Neural progenitor cell (in vitro differentiated cells): ENCODE results near the gene CKMT2. TPM values are rescaled to one million over a fixed set of nuclear protein-coding genes. Genes with fewer than 3 reads are reported as not detected.

Experiments used
- DNase-seq: peaks from one replicate; pipeline ENCODE4 v3.0.0-alpha.2; 2016; ENCODE audit warnings: low spot score
- H2AFZ ChIP-seq: fragments of 200-600 bp; sonication (generic); replicated peaks from 2 replicates; pipeline ENCODE4 v1.6.1; 2016; ENCODE audit warnings: antibody characterized with exemption
- H3F3A ChIP-seq: fragments of 200-600 bp; sonication (generic); 2 replicates; pipeline ENCODE4 v1.6.1; 2016; ENCODE audit warnings: antibody characterized with exemption, low read depth
- H3K27ac ChIP-seq: fragments of 200-600 bp; sonication (generic); 2 replicates; pipeline ENCODE4 v1.5.1; 2016; ENCODE audit warnings: mild to moderate bottlenecking
- H3K27me3 ChIP-seq: fragments of 200-600 bp; sonication (generic); 2 replicates; pipeline ENCODE4 v1.6.1; 2016; ENCODE audit warnings: mild to moderate bottlenecking, moderate library complexity
- H3K36me3 ChIP-seq: fragments of 200-600 bp; sonication (generic); 2 replicates; pipeline ENCODE4 v1.5.1; 2016
- H3K4me1 ChIP-seq: fragments of 200-600 bp; sonication (generic); 2 replicates; pipeline ENCODE4 v1.6.1; 2016; ENCODE audit warnings: mixed run types
- H3K4me2 ChIP-seq: fragments of 200-600 bp; sonication (generic); 2 replicates; pipeline ENCODE4 v1.6.1; 2016
- H3K4me3 ChIP-seq: fragments of 200-600 bp; sonication (generic); 2 replicates; pipeline ENCODE4 v1.5.1; 2016
- H3K79me2 ChIP-seq: fragments of 200-600 bp; sonication (generic); 2 replicates; pipeline ENCODE4 v1.6.1; 2016; ENCODE audit warnings: low read depth
- H3K9ac ChIP-seq: fragments of 200-600 bp; sonication (generic); 2 replicates; pipeline ENCODE4 v1.6.1; 2016
- H3K9me3 ChIP-seq: fragments of 200-600 bp; sonication (generic); 2 replicates; pipeline ENCODE4 v1.5.1; 2016; ENCODE audit warnings: low read depth
- H4K20me1 ChIP-seq: fragments of 200-600 bp; sonication (generic); 2 replicates; pipeline ENCODE4 v1.6.1; 2016; ENCODE audit warnings: low read depth
- H3K27ac Mint-ChIP-seq: 3 replicates; pipeline ENCODE4 v1.8.0; 2021; ENCODE audit warnings: mixed read lengths
- H3K27me3 Mint-ChIP-seq: 2 replicates; pipeline ENCODE4 v1.8.0; 2022; ENCODE audit warnings: low read depth, mild to moderate bottlenecking, inconsistent platforms, moderate library complexity, mixed read lengths; ENCODE audit not compliant: insufficient read depth
- H3K36me3 Mint-ChIP-seq: 3 replicates; pipeline ENCODE4 v1.8.0; 2021; ENCODE audit warnings: mixed read lengths
- H3K4me1 Mint-ChIP-seq: 3 replicates; pipeline ENCODE4 v1.8.0; 2021; ENCODE audit warnings: mixed read lengths
- H3K4me3 Mint-ChIP-seq: 3 replicates; pipeline ENCODE4 v1.8.0; 2021; ENCODE audit warnings: mild to moderate bottlenecking, moderate library complexity, mixed read lengths
- H3K9me3 Mint-ChIP-seq: 3 replicates; pipeline ENCODE4 v1.8.0; 2020; ENCODE audit warnings: mixed read lengths
- CTCF ChIP-seq: fragments of 200-600 bp; sonication (generic); IDR thresholded peaks from 2 replicates; pipeline ENCODE4 v1.5.1; 2017; ENCODE audit warnings: antibody characterized with exemption, mild to moderate bottlenecking
- EZH2 ChIP-seq: fragments of 200-600 bp; sonication (generic); IDR thresholded peaks from 2 replicates; pipeline ENCODE4 v1.6.1; 2017; ENCODE audit warnings: antibody characterized with exemption, mild to moderate bottlenecking, moderate library complexity
- EZH2phosphoT487 ChIP-seq: fragments of 200-600 bp; sonication (generic); IDR thresholded peaks from 2 replicates; pipeline ENCODE4 v1.6.1; 2017; ENCODE audit warnings: antibody characterized with exemption
- total RNA-seq: library from RNA; depleted of rRNA; stranded (reverse); fragments of >200 nt; gene quantifications from 2 replicates; pipeline ENCODE4 v1.2.3, GENCODE V29; 2015; ENCODE audit warnings: low replicate concordance

The CKMT2 gene
- total RNA-seq, 1 donor from 2014 or later, result not detected

- Histone ChIP-seq H3K36me3 (no peaks in the 10 kb centered on the region), H3K9me3 (no peaks in the 10 kb centered on the region), H3K4me1 (peaks cover 4% of the 10 kb centered on the region), H3K27ac (no peak overlapping the region), H3K4me3 (no peak overlapping the region), H3K9ac (no peak overlapping the region), H2AFZ (no peak overlapping the region), H3F3A (no peaks in the 10 kb centered on the region), H3K79me2 (no peaks in the 10 kb centered on the region), H3K4me2 (no peak overlapping the region), H3K27me3 (no peaks in the 10 kb centered on the region), H4K20me1 (no peaks in the 10 kb centered on the region)
- Mint-ChIP-seq H3K4me3 (no peak overlapping the region), H3K4me1 (no peaks in the 10 kb centered on the region), H3K36me3 (peaks cover 24% of the 10 kb centered on the region), H3K9me3 (no peaks in the 10 kb centered on the region), H3K27me3 (no peaks in the 10 kb centered on the region), H3K27ac (no peak overlapping the region)
- DNase-seq, result no peak
- TF ChIP-seq EZH2, result no peak
- TF ChIP-seq CTCF, result no peak
- TF ChIP-seq EZH2phosphoT487, result no peak
Observed at GRCh38 chr5:81241001-81241400, 7.9 kb downstream of the CKMT2 start.

GRCh38 chr5:81241961-81242648 lies 9.0 kb downstream of the CKMT2 start:
- H4K20me1 ChIP-seq, result peaks cover 10% of the 10 kb centered on the region
- no peak overlapping the region for H3K4me2 ChIP-seq
- H3K9me3 Mint-ChIP-seq, result no peaks in the 10 kb centered on the region
- TF ChIP-seq EZH2phosphoT487, result no peak
- no peak for TF ChIP-seq CTCF
- TF ChIP-seq EZH2, result no peak
- no peaks in the 10 kb centered on the region for H3K9me3 ChIP-seq
- no peak overlapping the region for H3K4me3 Mint-ChIP-seq
- H3K79me2 ChIP-seq, result no peaks in the 10 kb centered on the region
- peaks cover 8% of the 10 kb centered on the region for H3K4me1 Mint-ChIP-seq
- no peak overlapping the region for H3K4me3 ChIP-seq
- peaks cover 2% of the 10 kb centered on the region for H3K27me3 Mint-ChIP-seq
- H3K36me3 Mint-ChIP-seq, result peaks cover 17% of the 10 kb centered on the region
- no peak overlapping the region for H2AFZ ChIP-seq
- H3K27ac Mint-ChIP-seq, result no peak overlapping the region
- peaks cover 5% of the 10 kb centered on the region for H3F3A ChIP-seq
- no peak overlapping the region for H3K9ac ChIP-seq
- H3K27me3 ChIP-seq, result no peaks in the 10 kb centered on the region
- H3K4me1 ChIP-seq, result peaks cover 15% of the 10 kb centered on the region
- no peaks in the 10 kb centered on the region for H3K36me3 ChIP-seq
- no peak overlapping the region for H3K27ac ChIP-seq
- DNase-seq, result no peak

GRCh38 chr5:81242906-81243436 lies 9.8 kb downstream of the CKMT2 start:
- Mint-ChIP-seq H3K27me3 (peaks cover 2% of the 10 kb centered on the region), H3K36me3 (peaks cover 17% of the 10 kb centered on the region), H3K4me3 (no peak overlapping the region), H3K4me1 (peaks cover 14% of the 10 kb centered on the region), H3K27ac (no peak overlapping the region), H3K9me3 (no peaks in the 10 kb centered on the region)
- no peak overlapping the region for H2AFZ ChIP-seq
- H3K79me2 ChIP-seq, result no peaks in the 10 kb centered on the region
- H3K9ac ChIP-seq, result no peak overlapping the region
- H3K27ac ChIP-seq, result no peak overlapping the region
- peaks cover 17% of the 10 kb centered on the region for H4K20me1 ChIP-seq
- no peak for DNase-seq
- no peak overlapping the region for H3K4me3 ChIP-seq
- no peaks in the 10 kb centered on the region for H3K27me3 ChIP-seq
- H3K4me1 ChIP-seq, result peaks cover 24% of the 10 kb centered on the region
- peaks cover 12% of the 10 kb centered on the region for H3F3A ChIP-seq
- H3K9me3 ChIP-seq, result no peaks in the 10 kb centered on the region
- no peak for TF ChIP-seq EZH2phosphoT487
- no peak for TF ChIP-seq CTCF
- TF ChIP-seq EZH2, result no peak
- H3K4me2 ChIP-seq, result no peak overlapping the region
- no peaks in the 10 kb centered on the region for H3K36me3 ChIP-seq
